CD4-positive, alpha-beta T cell (primary cell): Measurements from ENCODE around the gene GCSH. TPM values are rescaled to one million over a fixed set of nuclear protein-coding genes. Genes with fewer than 3 reads are reported as not detected.

Experiments
- ATAC-seq: fragments of 200-7000 bp; cut with Tn5 transposase; one replicate; pipeline ENCODE4 v1.10.0; 2022; ENCODE audit warnings: mild to moderate bottlenecking; ENCODE audit not compliant: poor library complexity
- CTCF ChIA-PET: fragments of 350-600 bp; sonication (Branson Sonifier 250); formaldehyde crosslinking; loops from one replicate; lab custom pipeline; 2021; ENCODE audit warnings: antibody characterized with exemption, inconsistent platforms; lab: Charles Lee
- POLR2A ChIA-PET: fragments of 350-600 bp; sonication (Branson Sonifier 250); formaldehyde crosslinking; loops from one replicate; lab custom pipeline; 2021; ENCODE audit warnings: antibody characterized with exemption, inconsistent platforms; lab: Charles Lee
- DNase-seq, 14 experiments: peaks; one replicate each; pipeline ENCODE4 v3.0.0-alpha.2; 2013 to 2020; ENCODE audit warnings: mixed read lengths in 2 of 14
- H3K27ac ChIP-seq, 2 donors: one replicate each; pipeline versions ENCODE4 v1.5.1 to v1.7.0; 2013; ENCODE audit warnings: low read length in 2 of 2, low read depth in 1 of 2, mild to moderate bottlenecking in 1 of 2
- H3K27me3 ChIP-seq, 2 experiments: 1 replicate in 1 of 2; 2 replicates in 1 of 2; pipeline versions ENCODE4 v1.6.1 to v1.7.0; 2013; ENCODE audit warnings: low read length in 2 of 2, control low read depth in 1 of 2, mild to moderate bottlenecking in 1 of 2, moderate library complexity in 1 of 2; ENCODE audit not compliant: insufficient read depth in 2 of 2, control insufficient read depth in 1 of 2
- H3K36me3 ChIP-seq: one replicate; pipeline ENCODE4 v1.6.1; 2013; ENCODE audit warnings: low read length, control low read depth; ENCODE audit not compliant: insufficient read depth
- H3K4me1 ChIP-seq: one replicate; pipeline ENCODE4 v1.6.1; 2013; ENCODE audit warnings: low read length, control low read depth; ENCODE audit not compliant: insufficient read depth
- H3K4me3 ChIP-seq: one replicate; pipeline ENCODE4 v1.5.1; 2013; ENCODE audit warnings: mild to moderate bottlenecking, low read length, moderate library complexity
- H3K9me3 ChIP-seq, 2 experiments: 1 replicate in 1 of 2; 2 replicates in 1 of 2; pipeline versions ENCODE4 v1.6.1 to v1.7.0; 2013; ENCODE audit warnings: low read length in 2 of 2, mild to moderate bottlenecking in 2 of 2, control low read depth in 1 of 2, moderate library complexity in 1 of 2; ENCODE audit not compliant: control insufficient read depth in 1 of 2, insufficient read depth in 1 of 2
- H3K27ac Mint-ChIP-seq: one replicate; pipeline ENCODE4 v1.8.0; 2020; ENCODE audit warnings: mixed read lengths
- H3K27me3 Mint-ChIP-seq: one replicate; pipeline ENCODE4 v1.8.0; 2021; ENCODE audit warnings: mixed read lengths
- H3K36me3 Mint-ChIP-seq: one replicate; pipeline ENCODE4 v1.8.0; 2021; ENCODE audit warnings: low read depth, mixed read lengths
- H3K4me1 Mint-ChIP-seq: one replicate; pipeline ENCODE4 v1.8.0; 2021; ENCODE audit warnings: low read depth, mixed read lengths
- H3K4me3 Mint-ChIP-seq: one replicate; pipeline ENCODE4 v1.8.0; 2020; ENCODE audit warnings: mild to moderate bottlenecking, mixed read lengths
- H3K9me3 Mint-ChIP-seq: one replicate; pipeline ENCODE4 v1.8.0; 2020; ENCODE audit warnings: mixed read lengths
- intact Hi-C, 2 experiments: fragments of 100-400 bp; cut with DNase I in 1 of 2; cut with micrococcal nuclease in 1 of 2; formaldehyde crosslinking; loops; one replicate each; pipeline versions ENCODE4 v1.15.1 to v1.9.0; 2023 to 2025; cut with DNase I, micrococcal nuclease
- total RNA-seq, 174 experiments: library from RNA in 2 of 174; stranded (reverse) in 2 of 174; gene quantifications; one replicate each; pipeline ENCODE4 v1.2.3 and lab custom pipeline; 2021 to 2026
- TF ChIP-seq, protein P1 (sequence below): fragments of 200-600 bp; IDR thresholded peaks from one replicate; pipeline ENCODE4 v1.8.0; 2022; ENCODE audit warnings: antibody characterized with exemption, mild to moderate bottlenecking

Gene GCSH
- total RNA-seq, 2 experiments from 2014 or later: 2.3 to 3.2 TPM

DNA sequence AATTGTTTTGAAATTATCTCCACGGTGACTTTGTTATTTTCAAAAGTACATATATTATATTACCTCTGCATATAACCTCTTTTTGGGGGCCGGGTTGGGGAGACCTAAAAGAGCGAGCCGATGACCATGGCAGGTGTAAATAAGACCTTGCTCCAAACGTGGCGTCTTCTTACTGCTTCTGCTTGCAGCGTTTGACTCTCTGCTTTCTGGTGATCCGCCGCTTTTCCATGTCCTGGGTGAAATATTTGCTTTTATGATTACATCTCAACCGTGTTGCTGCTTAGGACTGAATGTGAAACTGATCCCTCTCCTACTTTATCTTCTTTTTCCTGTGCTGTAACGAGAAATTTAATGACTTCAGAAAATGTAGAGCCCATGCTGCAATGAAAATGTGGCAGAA lies 42.4 kb downstream of the GCSH start:
- no peaks in the 10 kb centered on the region for H3K27me3 ChIP-seq
- no peak overlapping the region for H3K4me3 Mint-ChIP-seq
- no peaks in the 10 kb centered on the region for H3K36me3 ChIP-seq
- TF ChIP-seq, protein P1, sequence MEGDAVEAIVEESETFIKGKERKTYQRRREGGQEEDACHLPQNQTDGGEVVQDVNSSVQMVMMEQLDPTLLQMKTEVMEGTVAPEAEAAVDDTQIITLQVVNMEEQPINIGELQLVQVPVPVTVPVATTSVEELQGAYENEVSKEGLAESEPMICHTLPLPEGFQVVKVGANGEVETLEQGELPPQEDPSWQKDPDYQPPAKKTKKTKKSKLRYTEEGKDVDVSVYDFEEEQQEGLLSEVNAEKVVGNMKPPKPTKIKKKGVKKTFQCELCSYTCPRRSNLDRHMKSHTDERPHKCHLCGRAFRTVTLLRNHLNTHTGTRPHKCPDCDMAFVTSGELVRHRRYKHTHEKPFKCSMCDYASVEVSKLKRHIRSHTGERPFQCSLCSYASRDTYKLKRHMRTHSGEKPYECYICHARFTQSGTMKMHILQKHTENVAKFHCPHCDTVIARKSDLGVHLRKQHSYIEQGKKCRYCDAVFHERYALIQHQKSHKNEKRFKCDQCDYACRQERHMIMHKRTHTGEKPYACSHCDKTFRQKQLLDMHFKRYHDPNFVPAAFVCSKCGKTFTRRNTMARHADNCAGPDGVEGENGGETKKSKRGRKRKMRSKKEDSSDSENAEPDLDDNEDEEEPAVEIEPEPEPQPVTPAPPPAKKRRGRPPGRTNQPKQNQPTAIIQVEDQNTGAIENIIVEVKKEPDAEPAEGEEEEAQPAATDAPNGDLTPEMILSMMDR: no peak
- no peak overlapping the region for H3K27ac ChIP-seq
- no peak overlapping the region for H3K27ac Mint-ChIP-seq
- H3K27me3 Mint-ChIP-seq: no peaks in the 10 kb centered on the region
- ATAC-seq (no peak), DNase-seq (no peak)
- peaks cover 12 to 14% of the 10 kb centered on the region in 2 experiments for H3K9me3 ChIP-seq
- H3K9me3 Mint-ChIP-seq: peaks cover 6% of the 10 kb centered on the region
- no peaks in the 10 kb centered on the region for H3K4me1 ChIP-seq
- ChIA-PET POLR2A (no interaction called here), CTCF (no interaction called here)
- no peaks in the 10 kb centered on the region for H3K4me1 Mint-ChIP-seq
- peaks cover under 1% of the 10 kb centered on the region for H3K36me3 Mint-ChIP-seq
- no peak overlapping the region for H3K4me3 ChIP-seq
- intact Hi-C loops: no loop called here

DNA sequence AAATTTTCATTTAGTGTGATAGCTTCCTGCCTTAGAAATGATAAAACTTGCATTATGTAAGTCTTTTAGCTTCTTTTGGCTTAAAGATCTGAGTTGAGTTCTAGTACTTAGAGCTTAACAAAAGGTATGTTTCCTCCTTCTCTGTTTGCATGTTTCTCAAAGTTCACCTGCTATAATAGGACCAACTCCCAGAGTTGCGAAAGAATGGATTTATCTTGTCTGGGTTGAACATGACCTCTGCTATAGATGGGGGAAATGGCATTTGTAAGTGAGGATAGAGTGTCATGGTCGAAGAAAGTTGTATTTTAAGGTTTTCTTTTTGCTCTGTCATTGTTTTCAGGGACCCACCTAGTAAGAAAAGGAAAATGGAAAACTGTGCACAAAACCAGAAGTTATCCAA lies 53.4 kb downstream of the GCSH start:
- H3K36me3 ChIP-seq: peaks cover 50% of the 10 kb centered on the region
- Mint-ChIP-seq H3K36me3 (peaks cover 68% of the 10 kb centered on the region), H3K27ac (no peak overlapping the region), H3K27me3 (no peaks in the 10 kb centered on the region), H3K4me3 (no peak overlapping the region), H3K4me1 (peaks cover 23% of the 10 kb centered on the region), H3K9me3 (no peaks in the 10 kb centered on the region)
- DNase-seq (no peak), ATAC-seq (no peak)
- ChIA-PET CTCF (no interaction called here), POLR2A (no interaction called here)
- H3K27me3 ChIP-seq: no peaks in the 10 kb centered on the region
- intact Hi-C loops: no loop called here
- peaks cover 11% of the 10 kb centered on the region for H3K4me1 ChIP-seq
- TF ChIP-seq, protein P1: no peak
- H3K9me3 ChIP-seq: no peaks in the 10 kb centered on the region
- no peak overlapping the region for H3K27ac ChIP-seq
- no peak overlapping the region for H3K4me3 ChIP-seq

DNA sequence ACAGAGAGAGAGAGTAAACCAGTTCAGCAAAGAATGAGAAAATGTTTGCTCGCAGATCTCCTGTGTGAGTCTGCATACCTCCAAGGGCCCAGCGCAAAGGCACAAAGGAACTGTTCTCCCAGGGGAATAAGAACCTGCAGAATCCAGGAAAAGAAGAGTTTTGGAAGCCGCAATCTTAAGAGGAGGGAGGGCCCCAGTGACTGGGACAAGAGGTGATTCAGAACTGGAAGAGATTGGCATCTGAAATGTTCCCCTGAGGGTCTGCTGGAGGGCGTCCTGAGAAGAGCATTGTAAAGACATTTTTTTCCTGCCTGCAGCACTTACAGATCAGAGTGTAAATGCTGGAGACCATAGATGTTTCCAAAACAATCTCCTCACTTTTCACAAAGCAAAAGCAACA lies 54.5 kb downstream of the GCSH start:
- H3K27ac ChIP-seq: no peak overlapping the region
- H3K4me3 Mint-ChIP-seq: no peak overlapping the region
- no peaks in the 10 kb centered on the region for H3K9me3 Mint-ChIP-seq
- DNase-seq (no peak), ATAC-seq (no peak)
- intact Hi-C loops: no loop called here
- peaks cover 50% of the 10 kb centered on the region for H3K36me3 ChIP-seq
- peaks cover 68% of the 10 kb centered on the region for H3K36me3 Mint-ChIP-seq
- TF ChIP-seq, protein P1: no peak
- ChIA-PET CTCF (no interaction called here), POLR2A (no interaction called here)
- no peaks in the 10 kb centered on the region for H3K27me3 ChIP-seq
- H3K4me1 ChIP-seq: peaks cover 22% of the 10 kb centered on the region
- H3K27me3 Mint-ChIP-seq: no peaks in the 10 kb centered on the region
- peaks cover 31% of the 10 kb centered on the region for H3K4me1 Mint-ChIP-seq
- no peaks in the 10 kb centered on the region for H3K9me3 ChIP-seq
- no peak overlapping the region for H3K4me3 ChIP-seq
- no peak overlapping the region for H3K27ac Mint-ChIP-seq
